ENCODE data around the gene C14orf132. TPM values are rescaled to one million over a fixed set of nuclear protein-coding genes. Genes with fewer than 3 reads are reported as not detected.
A peak's percentile ranks its signal among the peaks of the same experiment; 100 is the strongest.

C14orf132 gene
- total and polyA plus RNA-seq, 4 experiments from 2014 or later, result 1.2 to 20.6 (median 9.7) TPM

DNA sequence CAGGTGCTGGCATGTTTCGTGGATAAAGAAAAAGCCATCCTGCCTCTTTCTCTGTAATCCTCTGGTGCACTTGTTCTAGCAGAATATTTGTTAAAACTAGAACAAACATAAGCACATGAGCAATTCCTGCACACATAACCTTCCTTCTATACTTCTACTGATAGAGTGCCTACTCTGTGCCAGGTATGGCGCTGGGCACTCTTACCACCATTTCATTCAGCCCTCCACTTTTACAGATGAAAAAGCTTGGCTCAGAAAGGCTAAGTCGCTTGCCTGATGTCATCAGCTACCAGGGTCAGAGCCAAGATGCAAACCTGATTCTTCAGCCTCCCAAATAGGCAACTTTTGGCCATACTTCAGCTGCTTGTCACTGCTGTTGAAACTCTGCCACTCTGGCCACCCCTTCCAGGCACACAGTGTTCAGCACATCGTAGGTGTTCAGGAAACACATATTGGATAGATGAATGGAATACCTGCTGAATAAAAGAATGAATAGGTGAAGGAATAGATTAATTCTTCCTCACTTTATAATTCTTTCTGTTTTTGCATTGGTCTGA, 10.0 kb upstream of the C14orf132 start:
- H3K4me3 ChIP-seq (ENCODE audit: low read length in 2 of 2), result no peak overlapping the region
- H3K36me3 ChIP-seq (ENCODE audit: insufficient read depth, low read length), result no peaks in the 10 kb centered on the region
- Mint-ChIP-seq H3K4me1 (peaks cover 14 to 23% (median 18%) of the 10 kb centered on the region in 4 donors), H3K27ac (peak overlapping the region in 3 of 7 donors; percentile 40 to 47 (median 41)), H3K36me3 (no peaks in the 10 kb centered on the region), H3K27me3 (peaks cover 3 to 10% of the 10 kb centered on the region in 2 donors), H3K9me3 (no peaks in the 10 kb centered on the region), H3K4me3 (peak overlapping the region in 1 of 8 donors; percentile 5)
- DNase-seq, result no peak
- no peaks in the 10 kb centered on the region for H3K9me3 ChIP-seq (ENCODE audit: control insufficient read depth in 1 of 2, low read length in 2 of 2)
- H3K27me3 ChIP-seq (ENCODE audit: insufficient read depth, low read length), result no peaks in the 10 kb centered on the region
- H3K4me1 ChIP-seq (ENCODE audit: insufficient read depth, low read length), result peaks cover 20% of the 10 kb centered on the region
- no peak overlapping the region for H3K27ac ChIP-seq (ENCODE audit: low read depth, low read length)
- CTCF ChIA-PET (ENCODE audit: partially characterized antibody), result interaction anchor here (1.6 kb wide), 1 partner anchor 31 kb away, joined by 3 read pairs; no protein-coding TSS in a partner anchor
- POLR2A ChIA-PET (ENCODE audit: partially characterized antibody), result no interaction called here
- intact Hi-C loops (cut with micrococcal nuclease), result no loop called here

DNA sequence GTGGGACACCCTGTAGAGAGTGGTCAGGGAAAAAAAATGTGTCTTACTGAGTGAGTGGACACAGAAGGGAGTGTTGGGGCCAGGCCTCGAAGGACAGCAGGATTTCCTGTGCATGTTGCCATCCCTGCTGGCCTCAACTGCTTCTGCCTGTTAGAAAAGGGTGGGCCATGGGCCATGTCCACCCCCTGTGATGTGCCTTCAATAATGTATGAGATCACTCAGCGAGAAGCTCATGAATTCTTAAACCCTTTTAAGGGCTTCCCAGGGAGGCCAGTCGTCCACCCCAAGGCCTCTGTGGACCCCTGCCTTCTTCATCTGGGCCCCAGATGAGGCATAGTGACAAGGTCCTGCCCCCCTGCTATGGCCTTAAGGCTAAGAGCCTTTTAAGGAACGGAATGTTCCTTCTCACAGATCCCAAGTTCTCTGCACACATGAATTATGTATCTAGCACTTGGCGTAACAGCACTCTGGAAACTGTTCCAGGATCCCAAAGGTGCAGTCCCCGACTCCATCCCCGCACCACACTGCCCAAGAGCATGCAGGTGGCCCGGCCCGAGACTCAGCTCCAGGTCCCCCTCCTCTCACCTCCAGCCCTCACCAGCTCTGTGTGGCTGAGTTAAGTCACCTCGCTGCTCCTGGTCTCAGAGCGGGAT, 8.9 kb upstream of the C14orf132 start:
- Mint-ChIP-seq H3K4me3 (no peak overlapping the region), H3K4me1 (peaks cover 14 to 23% (median 18%) of the 10 kb centered on the region in 4 donors), H3K36me3 (no peaks in the 10 kb centered on the region), H3K27me3 (peaks cover 3 to 10% of the 10 kb centered on the region in 2 donors), H3K27ac (no peak overlapping the region), H3K9me3 (no peaks in the 10 kb centered on the region)
- H3K36me3 ChIP-seq (ENCODE audit: insufficient read depth, low read length), result no peaks in the 10 kb centered on the region
- no peaks in the 10 kb centered on the region for H3K27me3 ChIP-seq (ENCODE audit: insufficient read depth, low read length)
- no peak overlapping the region for H3K4me3 ChIP-seq (ENCODE audit: low read length in 2 of 2)
- H3K4me1 ChIP-seq (ENCODE audit: insufficient read depth, low read length), result peaks cover 20% of the 10 kb centered on the region
- ChIA-PET POLR2A (ENCODE audit: partially characterized antibody) (no interaction called here), CTCF (ENCODE audit: partially characterized antibody) (interaction anchor here (1.6 kb wide), 1 partner anchor 32 kb away, joined by 3 read pairs; no protein-coding TSS in a partner anchor)
- no peaks in the 10 kb centered on the region for H3K9me3 ChIP-seq (ENCODE audit: control insufficient read depth in 1 of 2, low read length in 2 of 2)
- H3K27ac ChIP-seq (ENCODE audit: low read depth, low read length), result no peak overlapping the region
- DNase-seq, result no peak
- intact Hi-C loops (cut with micrococcal nuclease), result no loop called here

DNA sequence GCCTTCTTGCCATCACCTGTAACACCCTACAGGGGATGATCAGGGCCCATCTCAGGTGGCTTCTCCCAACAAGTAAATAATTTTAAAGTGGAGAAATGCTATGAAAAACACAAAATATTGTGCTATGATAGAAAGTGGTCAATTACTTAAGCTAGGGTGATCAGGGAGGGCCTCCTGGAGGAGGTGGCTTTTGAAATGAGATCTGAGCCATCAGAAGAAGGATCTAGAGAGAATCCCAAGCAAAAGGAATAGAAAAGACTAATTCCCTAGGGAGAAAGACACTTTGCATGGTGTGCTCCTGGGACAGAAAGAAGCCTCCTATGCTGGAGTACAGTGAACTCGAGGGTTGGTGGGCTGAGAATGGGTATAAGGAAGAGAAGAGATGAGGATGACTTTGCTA, 7.5 kb upstream of the C14orf132 start:
- Histone ChIP-seq H3K36me3 (ENCODE audit: insufficient read depth, low read length) (no peaks in the 10 kb centered on the region), H3K4me3 (ENCODE audit: low read length in 2 of 2) (no peak overlapping the region), H3K27me3 (ENCODE audit: insufficient read depth, low read length) (no peaks in the 10 kb centered on the region), H3K9me3 (ENCODE audit: control insufficient read depth in 1 of 2, low read length in 2 of 2) (no peaks in the 10 kb centered on the region), H3K4me1 (ENCODE audit: insufficient read depth, low read length) (peaks cover 14% of the 10 kb centered on the region), H3K27ac (ENCODE audit: low read depth, low read length) (no peak overlapping the region)
- Mint-ChIP-seq H3K36me3 (no peaks in the 10 kb centered on the region), H3K27ac (no peak overlapping the region), H3K4me1 (peaks cover 12 to 21% (median 17%) of the 10 kb centered on the region in 4 donors), H3K4me3 (no peak overlapping the region), H3K27me3 (peaks cover 2 to 8% of the 10 kb centered on the region in 2 donors), H3K9me3 (no peaks in the 10 kb centered on the region)
- intact Hi-C loops (cut with micrococcal nuclease), result no loop called here
- DNase-seq, result no peak
- ChIA-PET POLR2A (ENCODE audit: partially characterized antibody) (no interaction called here), CTCF (ENCODE audit: partially characterized antibody) (no interaction called here)

DNA sequence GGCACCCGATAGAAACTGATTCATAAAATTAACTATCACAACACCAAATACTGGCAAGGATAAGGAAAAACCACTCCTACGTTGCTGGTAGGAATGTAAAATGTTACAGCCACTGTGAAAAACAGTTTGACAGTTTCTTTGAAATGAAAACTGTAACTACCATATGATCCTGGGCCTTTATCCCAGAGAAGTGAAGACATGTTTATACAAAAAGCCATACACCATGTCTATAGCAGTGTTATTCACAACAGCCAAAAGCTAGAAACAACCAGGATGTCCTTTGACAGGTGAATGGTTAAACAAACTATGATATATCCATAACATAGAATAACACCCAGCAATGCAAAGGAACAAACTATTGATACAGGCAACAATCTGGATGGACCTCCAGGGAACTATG, 3.7 kb upstream of the C14orf132 start:
- no peak overlapping the region for H3K4me3 Mint-ChIP-seq

DNA sequence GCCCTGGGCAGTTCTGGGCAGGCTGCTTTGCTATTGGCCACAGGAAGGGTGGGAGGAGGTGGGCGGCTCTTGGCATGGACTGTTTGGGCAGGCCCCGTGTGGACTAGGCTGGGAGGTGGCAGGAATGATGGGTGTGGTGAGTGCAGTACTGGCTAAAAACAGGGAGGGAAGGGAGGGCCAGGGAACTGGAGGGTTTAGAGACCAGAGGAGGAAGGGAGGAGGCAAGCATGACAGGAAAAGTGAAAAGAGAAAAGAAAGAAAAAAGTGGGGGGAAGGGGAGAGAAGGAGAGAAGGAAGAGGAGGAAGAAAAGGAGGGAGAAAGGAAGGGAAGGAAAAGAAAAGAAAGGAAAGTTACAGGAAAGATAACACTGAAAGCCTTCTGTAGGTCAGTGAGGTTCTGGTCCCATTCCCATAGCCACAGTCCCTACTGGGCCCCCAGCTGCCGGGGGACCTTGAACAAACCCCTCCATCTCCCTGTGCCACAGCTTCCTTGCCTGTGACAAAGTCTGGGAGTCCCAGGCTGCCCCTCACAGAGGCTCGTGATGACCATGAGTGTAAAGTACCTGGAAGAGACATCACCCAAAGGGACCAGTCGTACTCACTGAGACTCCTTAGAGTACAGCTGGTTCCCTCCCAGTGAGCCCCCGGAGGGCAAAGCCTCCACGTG, 1.1 kb upstream of the C14orf132 start:
- Histone ChIP-seq H3K4me3 (ENCODE audit: low read length in 2 of 2) (no peak overlapping the region), H3K4me1 (ENCODE audit: insufficient read depth, low read length) (peaks cover 16% of the 10 kb centered on the region), H3K36me3 (ENCODE audit: insufficient read depth, low read length) (no peaks in the 10 kb centered on the region), H3K27me3 (ENCODE audit: insufficient read depth, low read length) (no peaks in the 10 kb centered on the region), H3K9me3 (ENCODE audit: control insufficient read depth in 1 of 2, low read length in 2 of 2) (no peaks in the 10 kb centered on the region), H3K27ac (ENCODE audit: low read depth, low read length) (no peak overlapping the region)
- CTCF ChIA-PET (ENCODE audit: partially characterized antibody), result no interaction called here
- DNase-seq, result no peak
- intact Hi-C loops (cut with micrococcal nuclease), result no loop called here
- H3K9me3 Mint-ChIP-seq, result no peaks in the 10 kb centered on the region
- H3K27ac Mint-ChIP-seq, result peak overlapping the region in 2 of 7 donors; percentile 55 to 70
- H3K4me3 Mint-ChIP-seq, result peak overlapping the region; percentile 61 to 81 (median 78)
- POLR2A ChIA-PET (ENCODE audit: partially characterized antibody), result interaction anchor here (0.9 to 2.2 kb wide), 2 partner anchors 11 to 89 kb away, joined by 3 to 17 read pairs; no protein-coding TSS in a partner anchor
- peaks cover 25 to 31% of the 10 kb centered on the region in 2 donors for H3K27me3 Mint-ChIP-seq
- H3K36me3 Mint-ChIP-seq, result peaks cover 0 to 7% of the 10 kb centered on the region in 2 donors
- peaks cover 9 to 33% (median 20%) of the 10 kb centered on the region in 4 donors for H3K4me1 Mint-ChIP-seq

More for the DNA sequence above, 3.7 kb upstream of the C14orf132 start:
- Mint-ChIP-seq H3K27ac (no peak overlapping the region), H3K36me3 (no peaks in the 10 kb centered on the region), H3K9me3 (no peaks in the 10 kb centered on the region), H3K27me3 (peaks cover 10 to 13% of the 10 kb centered on the region in 2 donors), H3K4me1 (peaks cover 7 to 22% (median 17%) of the 10 kb centered on the region in 4 donors)
- no peak overlapping the region for H3K4me3 ChIP-seq (ENCODE audit: low read length in 2 of 2)
- H3K27ac ChIP-seq (ENCODE audit: low read depth, low read length), result no peak overlapping the region
- intact Hi-C loops (cut with micrococcal nuclease), result no loop called here
- no peaks in the 10 kb centered on the region for H3K27me3 ChIP-seq (ENCODE audit: insufficient read depth, low read length)
- ChIA-PET POLR2A (ENCODE audit: partially characterized antibody) (no interaction called here), CTCF (ENCODE audit: partially characterized antibody) (no interaction called here)
- peaks cover 16% of the 10 kb centered on the region for H3K4me1 ChIP-seq (ENCODE audit: insufficient read depth, low read length)
- no peaks in the 10 kb centered on the region for H3K9me3 ChIP-seq (ENCODE audit: control insufficient read depth in 1 of 2, low read length in 2 of 2)
- no peak for DNase-seq
- H3K36me3 ChIP-seq (ENCODE audit: insufficient read depth, low read length), result no peaks in the 10 kb centered on the region

DNA sequence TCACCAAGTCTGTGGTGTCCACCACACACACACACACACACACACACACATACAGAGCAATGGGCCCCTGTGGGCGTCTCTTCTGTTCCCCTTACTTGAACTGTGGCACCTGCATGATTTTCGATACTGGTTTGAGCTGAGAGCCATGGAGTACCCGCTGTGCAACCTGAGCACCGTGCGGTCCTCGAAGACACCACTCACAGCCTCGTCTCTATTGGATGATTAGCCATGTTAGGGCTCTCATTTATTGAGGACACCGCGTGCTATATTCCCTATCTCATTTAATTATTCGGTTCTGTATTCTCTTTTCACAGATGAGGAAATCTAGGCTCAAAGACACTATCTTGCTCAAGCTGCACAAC, 623 bp upstream of the C14orf132 start:
- Mint-ChIP-seq H3K4me3 (peak overlapping the region; percentile 61 to 81 (median 78)), H3K27me3 (peaks cover 25 to 31% of the 10 kb centered on the region in 2 donors), H3K9me3 (no peaks in the 10 kb centered on the region), H3K36me3 (peaks cover 0 to 7% of the 10 kb centered on the region in 2 donors), H3K4me1 (peaks cover 9 to 33% (median 20%) of the 10 kb centered on the region in 4 donors), H3K27ac (peak overlapping the region in 3 of 7 donors; percentile 12 to 70 (median 55))
- Histone ChIP-seq H3K27me3 (ENCODE audit: insufficient read depth, low read length) (no peaks in the 10 kb centered on the region), H3K4me3 (ENCODE audit: low read length in 2 of 2) (peak overlapping the region in 1 of 2 donors; percentile 42), H3K4me1 (ENCODE audit: insufficient read depth, low read length) (peaks cover 16% of the 10 kb centered on the region), H3K36me3 (ENCODE audit: insufficient read depth, low read length) (no peaks in the 10 kb centered on the region), H3K27ac (ENCODE audit: low read depth, low read length) (no peak overlapping the region), H3K9me3 (ENCODE audit: control insufficient read depth in 1 of 2, low read length in 2 of 2) (no peaks in the 10 kb centered on the region)
- CTCF ChIA-PET (ENCODE audit: partially characterized antibody), result no interaction called here
- POLR2A ChIA-PET (ENCODE audit: partially characterized antibody), result interaction anchor here (0.9 to 2.2 kb wide), 2 partner anchors 11 to 89 kb away, joined by 3 to 17 read pairs; no protein-coding TSS in a partner anchor
- no peak for DNase-seq
- intact Hi-C loops (cut with micrococcal nuclease), result no loop called here

Data from CD4-positive, alpha-beta memory T cell (primary cell).